NCI-H1092 treated with DMSO at 0.1 percent for 48 hours (cell line): Measurements from ENCODE around the gene ANAPC7.
"Not testable (repeated sequence)": the region's sequence is repeated elsewhere in the genome, so short reads cannot be mapped to it uniquely, and the experiment has no call there.

ENCODE experiments used
- DNase-seq: peaks from one replicate; lab custom pipeline; 2025; lab: John Stamatoyannopoulos, UW

ANAPC7 gene

GRCh38 chr12:110348431-110349059, 55.0 kb downstream of the ANAPC7 start:
- no peak for DNase-seq

- DNase-seq = no peak
Observed at GRCh38 chr12:110347767-110348166, 55.7 kb downstream of the ANAPC7 start.

- no peak for DNase-seq
Observed at GRCh38 chr12:110345963-110346362, 57.5 kb downstream of the ANAPC7 start.

- no peak for DNase-seq
Observed at GRCh38 chr12:110345176-110345661, 58.3 kb downstream of the ANAPC7 start.

- DNase-seq = no peak
Observed at GRCh38 chr12:110344657-110345056, 58.9 kb downstream of the ANAPC7 start.

- no peak for DNase-seq
Observed at GRCh38 chr12:110343736-110344555, 59.6 kb downstream of the ANAPC7 start.

- DNase-seq = no peak
Observed at GRCh38 chr12:110343114-110343513, 60.4 kb downstream of the ANAPC7 start.

GRCh38 chr12:110342157-110342556, 61.4 kb downstream of the ANAPC7 start:
- no peak for DNase-seq

GRCh38 chr12:110340706-110341105, 62.8 kb downstream of the ANAPC7 start:
- no peak for DNase-seq

GRCh38 chr12:110340261-110340660, 63.2 kb downstream of the ANAPC7 start:
- not testable (repeated sequence) for DNase-seq

GRCh38 chr12:110339184-110339952, 64.1 kb downstream of the ANAPC7 start:
- no peak for DNase-seq

GRCh38 chr12:110338754-110339153, 64.8 kb downstream of the ANAPC7 start:
- no peak for DNase-seq

GRCh38 chr12:110337912-110338710, 65.4 kb downstream of the ANAPC7 start:
- no peak for DNase-seq

GRCh38 chr12:110335481-110336045, 67.9 kb downstream of the ANAPC7 start:
- DNase-seq = no peak

GRCh38 chr12:110333201-110333600, 70.3 kb downstream of the ANAPC7 start:
- DNase-seq = no peak

GRCh38 chr12:110330544-110330943, 73.0 kb downstream of the ANAPC7 start:
- no peak for DNase-seq

GRCh38 chr12:110330124-110330523, 73.4 kb downstream of the ANAPC7 start:
- no peak for DNase-seq

- DNase-seq = no peak
Observed at GRCh38 chr12:110329710-110330109, 73.8 kb downstream of the ANAPC7 start.
